ENCODE measurements around the gene MARCHF4. TPM values are rescaled to one million over a fixed set of nuclear protein-coding genes. Genes with fewer than 3 reads are reported as not detected.

The MARCHF4 gene
- total RNA-seq, 1 donor from 2014 or later, result 4.2 TPM

DNA sequence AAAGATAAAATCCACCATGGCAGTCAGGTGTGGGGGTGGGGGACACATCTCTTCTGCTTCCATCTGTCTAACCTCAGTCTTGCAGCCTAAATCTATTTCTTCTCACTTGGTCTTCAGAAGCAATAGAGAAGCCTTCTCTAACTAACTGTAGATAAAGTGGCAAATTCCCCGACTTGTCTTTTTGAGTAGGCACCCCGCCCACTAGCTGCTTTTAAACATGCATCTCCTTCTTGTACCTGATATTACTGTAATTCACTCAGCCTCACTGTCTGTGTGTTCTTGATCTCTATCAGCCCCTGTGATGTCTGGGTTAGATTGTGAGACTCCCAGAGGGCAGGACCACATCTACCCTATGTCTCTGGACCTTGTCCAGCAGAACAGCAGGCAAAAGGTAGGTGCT lies 6.8 kb downstream of the MARCHF4 start:
- no peak for DNase-seq (ENCODE audit: low read depth)
- TF ChIP-seq, protein P1, sequence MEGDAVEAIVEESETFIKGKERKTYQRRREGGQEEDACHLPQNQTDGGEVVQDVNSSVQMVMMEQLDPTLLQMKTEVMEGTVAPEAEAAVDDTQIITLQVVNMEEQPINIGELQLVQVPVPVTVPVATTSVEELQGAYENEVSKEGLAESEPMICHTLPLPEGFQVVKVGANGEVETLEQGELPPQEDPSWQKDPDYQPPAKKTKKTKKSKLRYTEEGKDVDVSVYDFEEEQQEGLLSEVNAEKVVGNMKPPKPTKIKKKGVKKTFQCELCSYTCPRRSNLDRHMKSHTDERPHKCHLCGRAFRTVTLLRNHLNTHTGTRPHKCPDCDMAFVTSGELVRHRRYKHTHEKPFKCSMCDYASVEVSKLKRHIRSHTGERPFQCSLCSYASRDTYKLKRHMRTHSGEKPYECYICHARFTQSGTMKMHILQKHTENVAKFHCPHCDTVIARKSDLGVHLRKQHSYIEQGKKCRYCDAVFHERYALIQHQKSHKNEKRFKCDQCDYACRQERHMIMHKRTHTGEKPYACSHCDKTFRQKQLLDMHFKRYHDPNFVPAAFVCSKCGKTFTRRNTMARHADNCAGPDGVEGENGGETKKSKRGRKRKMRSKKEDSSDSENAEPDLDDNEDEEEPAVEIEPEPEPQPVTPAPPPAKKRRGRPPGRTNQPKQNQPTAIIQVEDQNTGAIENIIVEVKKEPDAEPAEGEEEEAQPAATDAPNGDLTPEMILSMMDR (conservative IDR thresholded peaks at IDR 0.05; ENCODE audit: low read depth, low read length), result no peak
- no peak overlapping the region for H3K4me3 ChIP-seq (ENCODE audit: low read depth, low read length)

DNA sequence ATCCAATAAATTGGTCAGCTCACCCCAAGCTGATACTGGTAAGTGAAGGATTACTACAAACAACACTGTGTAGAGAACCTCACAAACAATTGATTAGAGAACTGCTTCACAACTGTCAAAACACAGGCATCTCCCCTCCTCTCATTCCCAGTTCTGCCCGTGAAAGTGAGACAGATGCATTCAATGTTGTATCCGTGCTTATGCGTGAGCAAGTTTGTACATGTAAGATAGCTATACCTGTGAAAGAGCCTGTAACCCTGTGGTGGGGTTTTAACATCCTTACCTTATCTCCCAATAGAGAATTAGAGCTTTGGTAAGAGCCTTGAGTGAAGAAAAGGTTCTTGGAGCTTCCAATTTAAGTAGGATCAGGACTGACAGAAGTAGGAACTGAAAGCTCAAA lies 9.1 kb downstream of the MARCHF4 start:
- DNase-seq (ENCODE audit: low read depth), result no peak

GRCh38 chr2:216362730-216363129 lies 9.6 kb downstream of the MARCHF4 start:
- no peak for DNase-seq (ENCODE audit: low read depth)
- TF ChIP-seq, protein P1 (conservative IDR thresholded peaks at IDR 0.05; ENCODE audit: low read depth, low read length), result no peak
- H3K4me3 ChIP-seq (ENCODE audit: low read depth, low read length), result no peak overlapping the region

More for the DNA sequence above, 9.1 kb downstream of the MARCHF4 start:
- no peak overlapping the region for H3K4me3 ChIP-seq (ENCODE audit: low read depth, low read length)
- TF ChIP-seq, protein P1 (conservative IDR thresholded peaks at IDR 0.05; ENCODE audit: low read depth, low read length), result no peak

- no peak overlapping the region for H3K4me3 ChIP-seq (ENCODE audit: low read depth, low read length)
- TF ChIP-seq, protein P1 (conservative IDR thresholded peaks at IDR 0.05; ENCODE audit: low read depth, low read length), result no peak
- no peak for DNase-seq (ENCODE audit: low read depth)
Measured at GRCh38 chr2:216355711-216356110, 16.6 kb downstream of the MARCHF4 start.

DNA sequence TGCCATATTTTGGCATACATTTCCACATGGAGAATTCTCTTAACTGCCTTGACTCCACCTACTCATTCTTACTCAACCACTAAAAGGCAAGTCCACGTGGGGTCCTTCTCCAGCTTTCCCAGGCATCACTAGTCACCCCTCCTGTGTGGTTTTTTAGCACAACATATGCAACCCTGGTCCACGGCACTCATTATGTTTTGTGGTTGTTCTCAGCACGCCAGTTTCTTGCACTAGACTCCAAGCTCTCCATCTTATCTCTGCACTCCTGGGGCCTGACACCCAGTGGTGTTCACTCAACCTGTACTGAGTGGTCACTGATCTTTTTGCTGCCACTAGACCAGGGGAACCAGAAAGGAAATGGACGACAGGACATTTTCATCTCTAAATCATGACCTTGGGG lies 18.0 kb downstream of the MARCHF4 start:
- TF ChIP-seq, protein P1 (conservative IDR thresholded peaks at IDR 0.05; ENCODE audit: low read depth, low read length), result no peak
- no peak overlapping the region for H3K4me3 ChIP-seq (ENCODE audit: low read depth, low read length)
- DNase-seq (ENCODE audit: low read depth), result no peak

DNA sequence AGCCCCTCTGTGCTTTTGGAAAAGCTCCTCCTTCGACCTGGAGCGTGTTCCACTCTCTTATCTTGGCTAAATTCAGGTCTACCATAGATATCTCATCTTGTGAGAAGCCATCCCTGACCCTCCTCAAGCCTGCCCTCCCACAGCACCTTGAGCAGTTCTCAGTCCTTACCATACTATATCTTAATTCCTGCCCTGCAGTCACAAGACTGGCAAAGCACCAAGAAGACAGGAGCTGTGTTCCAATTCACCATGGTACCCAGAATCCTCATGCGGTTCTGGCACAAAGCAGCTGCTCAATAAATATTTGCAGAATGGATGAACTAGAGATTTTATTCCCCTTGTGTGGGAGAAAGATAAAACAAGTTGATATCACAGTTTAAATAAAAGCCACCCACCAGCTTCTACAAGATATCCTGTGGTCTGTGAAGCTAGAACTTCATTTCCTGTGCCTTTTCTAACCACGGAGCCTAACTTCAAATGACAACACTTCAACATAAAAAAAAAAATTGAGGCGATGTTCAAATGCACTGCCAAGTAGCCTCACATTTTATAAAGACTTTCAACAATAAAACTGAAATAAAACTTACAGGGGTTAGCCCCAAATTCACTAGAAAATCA lies 19.5 kb downstream of the MARCHF4 start:
- TF ChIP-seq, protein P1 (conservative IDR thresholded peaks at IDR 0.05; ENCODE audit: low read depth, low read length), result no peak
- no peak for DNase-seq (ENCODE audit: low read depth)
- H3K4me3 ChIP-seq (ENCODE audit: low read depth, low read length), result no peak overlapping the region

Data from epithelial cell of proximal tubule (primary cell).